OCI-LY7 (cell line): Measurements from ENCODE around the gene ZNF554.

ENCODE experiments used
- CTCF ChIP-seq: fragments of 200-600 bp; sonication (generic); conservative IDR thresholded peaks from 2 replicates; pipeline ENCODE4 v1.5.1; 2014; ENCODE audit warnings: mild to moderate bottlenecking, antibody characterized with exemption, low read length, moderate library complexity, mixed read lengths
- EZH2phosphoT487 ChIP-seq: fragments of 200-600 bp; sonication (generic); IDR thresholded peaks from 2 replicates; pipeline ENCODE4 v1.6.1; 2018; ENCODE audit warnings: low read depth, borderline replicate concordance, mild to moderate bottlenecking, mixed run types, antibody characterized with exemption, low read length, moderate library complexity, mixed read lengths

GRCh38 chr19:2883686-2884439, 64.2 kb downstream of the ZNF554 start:
- TF ChIP-seq CTCF (no peak), EZH2phosphoT487 (no peak)
